Temporal lobe (tissue), 1 donor: ENCODE data around the gene ZNF432. TPM values are rescaled to one million over a fixed set of nuclear protein-coding genes. Genes with fewer than 3 reads are reported as not detected.

Source experiments
- total RNA-seq: library from RNA; depleted of rRNA; stranded (reverse); fragments of >200 nt; gene quantifications from one replicate; pipeline ENCODE4 v1.2.3, GENCODE V29; 2014

ZNF432 gene
- total RNA-seq, 1 donor from 2014 or later, result 13.3 TPM

Other genes starting within 250 kb of the ZNF432 start
- gene ZNF577, start 160.9 kb downstream of the ZNF432 start, total RNA-seq, result 24.6 TPM
- 21.6 TPM for gene ZNF649, start 143.8 kb downstream of the ZNF432 start, total RNA-seq
- gene ZNF613, start 121.4 kb downstream of the ZNF432 start, total RNA-seq, result 9.6 TPM
- gene ZNF350, start 62.0 kb downstream of the ZNF432 start, total RNA-seq, result 14.0 TPM
- 22.1 TPM for gene ZNF615, start 40.6 kb downstream of the ZNF432 start, total RNA-seq
- 20.4 TPM for gene ZNF614, start 20.5 kb downstream of the ZNF432 start, total RNA-seq
- 42.8 TPM for gene ZNF841, start 46.9 kb upstream of the ZNF432 start, total RNA-seq
- 25.1 TPM for gene ZNF616, start 91.1 kb upstream of the ZNF432 start, total RNA-seq
- gene ZNF836, start 122.8 kb upstream of the ZNF432 start, total RNA-seq, result 39.1 TPM
- 133 TPM for gene PPP2R1A, start 141.2 kb upstream of the ZNF432 start, total RNA-seq
- 12.8 TPM for gene ZNF766, start 220.7 kb upstream of the ZNF432 start, total RNA-seq
- gene ZNF480, start 248.3 kb upstream of the ZNF432 start, total RNA-seq, result 11.1 TPM